Non-pigmented ciliary epithelial cell (primary cell): ENCODE measurements around the gene ZNF555.
A peak's percentile ranks its signal among the peaks of the same experiment; 100 is the strongest.
"Not testable (repeated sequence)": the region's sequence is repeated elsewhere in the genome, so short reads cannot be mapped to it uniquely, and the experiment has no call there.

Experiments used
- DNase-seq: peaks from one replicate; pipeline ENCODE4 v3.0.0-alpha.2; 2010; ENCODE audit warnings: low read depth

Gene ZNF555

GRCh38 chr19:2807379-2808128, 33.7 kb upstream of the ZNF555 start:
- no peak for DNase-seq

DNA sequence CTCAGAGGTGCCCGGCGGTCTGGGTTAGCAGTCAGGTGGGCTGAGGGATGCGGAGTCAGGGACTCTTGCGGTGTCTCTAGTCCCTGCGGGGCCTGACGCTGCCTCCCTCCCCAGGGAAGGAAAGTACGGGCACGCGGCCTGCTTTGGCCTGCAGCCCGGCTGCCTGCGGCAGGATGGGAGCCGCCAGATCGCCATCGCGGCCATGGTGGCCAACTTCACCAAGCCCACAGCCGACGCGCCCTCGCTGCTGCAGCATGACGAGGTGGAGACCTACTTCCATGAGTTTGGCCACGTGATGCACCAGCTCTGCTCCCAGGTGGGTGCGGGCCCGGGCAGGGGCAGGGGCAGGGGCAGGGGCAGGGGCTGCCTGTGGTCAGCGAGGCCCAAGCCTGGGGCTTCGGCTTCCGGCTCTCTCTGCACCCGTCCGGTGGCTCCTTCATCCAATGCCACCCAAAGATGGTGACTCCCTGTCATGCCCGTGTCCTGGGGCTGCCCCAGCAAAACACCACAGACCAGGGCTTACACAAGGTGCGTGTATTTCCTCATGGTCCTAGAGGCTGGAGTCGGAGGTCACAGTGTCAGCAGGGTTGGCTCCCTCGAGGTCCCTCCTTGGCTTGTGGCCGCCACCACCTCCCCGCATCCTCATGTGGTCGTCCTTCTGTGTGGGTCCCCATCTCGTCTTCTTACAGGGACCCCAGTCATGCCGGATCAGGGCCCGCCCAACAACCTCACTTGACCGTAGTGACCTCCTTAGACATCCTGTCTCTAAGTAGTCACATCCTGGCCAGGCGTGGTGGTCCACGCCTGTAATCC, 32.9 kb upstream of the ZNF555 start:
- DNase-seq = no peak

DNA sequence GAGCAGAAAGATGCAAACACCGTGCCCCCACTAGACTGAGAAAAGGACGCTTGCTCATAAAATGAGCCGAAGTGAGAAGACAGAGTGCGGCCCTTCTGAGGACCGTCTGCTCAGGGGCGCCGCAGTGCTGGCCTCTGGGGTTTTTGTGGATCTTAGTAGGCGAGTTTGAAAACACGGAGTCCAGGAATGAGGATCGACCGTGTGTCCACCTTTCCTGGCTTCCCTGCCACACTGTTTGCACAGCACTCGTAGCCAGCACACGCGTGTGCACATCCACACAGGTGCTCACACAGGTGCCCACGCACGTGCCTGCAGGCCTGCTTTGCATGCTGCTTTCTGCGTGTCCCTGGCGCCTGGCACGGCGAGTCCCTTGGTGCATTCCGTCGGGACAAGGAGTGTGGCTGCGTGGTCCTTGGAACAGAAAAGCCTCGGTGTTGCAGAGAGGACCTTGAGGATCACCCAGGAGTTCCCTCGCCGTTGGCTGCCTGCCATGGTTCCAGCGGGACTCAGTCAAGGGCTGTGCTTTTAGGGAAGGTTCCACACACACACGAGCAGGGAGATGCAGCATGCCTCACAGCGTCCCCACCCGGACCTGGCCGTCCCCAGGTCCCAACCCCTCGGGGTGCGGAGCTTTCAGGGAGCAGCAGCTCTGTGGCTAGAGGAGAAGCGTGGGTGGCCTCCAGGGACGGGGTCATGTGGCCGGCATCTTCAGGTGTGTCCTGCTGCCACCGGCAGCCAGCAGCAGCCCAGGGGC, 31.7 kb upstream of the ZNF555 start:
- DNase-seq = no peak

DNA sequence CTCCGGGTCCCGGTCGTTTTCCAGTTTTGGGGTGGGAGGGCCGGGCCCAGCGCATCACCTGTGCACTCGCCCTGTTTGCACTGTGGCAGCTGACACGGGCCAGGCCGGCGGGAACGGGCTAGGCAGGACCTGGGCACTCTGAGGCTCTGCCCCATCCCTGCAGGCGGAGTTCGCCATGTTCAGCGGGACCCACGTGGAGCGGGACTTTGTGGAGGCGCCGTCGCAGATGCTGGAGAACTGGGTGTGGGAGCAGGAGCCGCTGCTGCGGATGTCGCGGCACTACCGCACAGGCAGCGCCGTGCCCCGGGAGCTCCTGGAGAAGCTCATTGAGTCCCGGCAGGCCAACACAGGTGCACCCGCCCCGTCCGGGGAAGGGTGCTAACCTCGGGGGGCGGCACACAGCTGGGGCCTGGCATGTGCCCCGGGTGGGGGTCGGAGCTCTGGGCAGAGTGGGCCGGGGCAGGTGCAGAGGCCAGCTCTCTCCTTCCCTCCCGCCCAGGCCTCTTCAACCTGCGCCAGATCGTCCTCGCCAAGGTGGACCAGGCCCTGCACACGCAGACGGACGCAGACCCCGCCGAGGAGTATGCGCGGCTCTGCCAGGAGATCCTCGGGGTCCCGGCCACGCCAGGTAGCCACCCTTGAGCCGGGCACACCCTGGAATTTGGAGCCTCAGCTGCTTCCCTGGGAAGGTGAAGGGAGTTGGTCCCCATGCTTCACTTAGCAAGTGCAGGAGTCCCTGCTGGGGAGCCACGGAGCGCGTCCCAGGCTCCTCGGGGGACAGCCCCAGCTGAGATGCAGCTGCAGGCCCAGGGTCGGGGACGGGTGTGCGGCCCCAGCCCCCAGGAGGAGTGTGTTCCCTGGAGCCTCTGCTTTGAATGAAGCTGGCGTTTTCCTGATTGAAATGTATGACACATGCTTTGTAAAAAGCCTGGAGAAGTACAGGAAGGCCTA, 30.9 kb upstream of the ZNF555 start:
- DNase-seq = no peak

DNA sequence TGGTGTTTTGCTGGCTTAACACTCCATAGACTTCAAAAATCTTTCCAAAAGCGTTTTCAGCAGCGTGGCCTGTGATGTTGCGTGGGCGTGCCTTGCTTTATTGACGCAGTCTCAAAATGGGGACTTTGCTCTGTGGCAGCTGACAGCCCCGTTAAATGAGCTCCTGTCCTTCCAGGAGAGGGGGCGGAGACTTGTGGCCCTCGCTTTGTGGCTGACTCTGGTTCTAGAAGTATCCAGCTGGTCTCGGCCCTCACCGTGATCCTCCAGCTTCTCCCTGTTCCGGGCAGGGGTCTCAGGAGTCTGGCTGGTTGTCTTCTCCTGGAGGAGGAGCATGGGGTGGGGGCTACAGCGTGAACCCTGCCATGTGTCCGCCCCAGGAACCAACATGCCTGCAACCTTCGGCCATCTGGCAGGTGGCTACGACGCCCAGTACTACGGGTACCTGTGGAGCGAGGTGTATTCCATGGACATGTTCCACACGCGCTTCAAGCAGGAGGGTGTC, 30.0 kb upstream of the ZNF555 start:
- DNase-seq = no peak

GRCh38 chr19:2811735-2812413, 29.4 kb upstream of the ZNF555 start:
- no peak for DNase-seq

- no peak for DNase-seq
Measured at GRCh38 chr19:2812414-2813234, 28.7 kb upstream of the ZNF555 start.

DNA sequence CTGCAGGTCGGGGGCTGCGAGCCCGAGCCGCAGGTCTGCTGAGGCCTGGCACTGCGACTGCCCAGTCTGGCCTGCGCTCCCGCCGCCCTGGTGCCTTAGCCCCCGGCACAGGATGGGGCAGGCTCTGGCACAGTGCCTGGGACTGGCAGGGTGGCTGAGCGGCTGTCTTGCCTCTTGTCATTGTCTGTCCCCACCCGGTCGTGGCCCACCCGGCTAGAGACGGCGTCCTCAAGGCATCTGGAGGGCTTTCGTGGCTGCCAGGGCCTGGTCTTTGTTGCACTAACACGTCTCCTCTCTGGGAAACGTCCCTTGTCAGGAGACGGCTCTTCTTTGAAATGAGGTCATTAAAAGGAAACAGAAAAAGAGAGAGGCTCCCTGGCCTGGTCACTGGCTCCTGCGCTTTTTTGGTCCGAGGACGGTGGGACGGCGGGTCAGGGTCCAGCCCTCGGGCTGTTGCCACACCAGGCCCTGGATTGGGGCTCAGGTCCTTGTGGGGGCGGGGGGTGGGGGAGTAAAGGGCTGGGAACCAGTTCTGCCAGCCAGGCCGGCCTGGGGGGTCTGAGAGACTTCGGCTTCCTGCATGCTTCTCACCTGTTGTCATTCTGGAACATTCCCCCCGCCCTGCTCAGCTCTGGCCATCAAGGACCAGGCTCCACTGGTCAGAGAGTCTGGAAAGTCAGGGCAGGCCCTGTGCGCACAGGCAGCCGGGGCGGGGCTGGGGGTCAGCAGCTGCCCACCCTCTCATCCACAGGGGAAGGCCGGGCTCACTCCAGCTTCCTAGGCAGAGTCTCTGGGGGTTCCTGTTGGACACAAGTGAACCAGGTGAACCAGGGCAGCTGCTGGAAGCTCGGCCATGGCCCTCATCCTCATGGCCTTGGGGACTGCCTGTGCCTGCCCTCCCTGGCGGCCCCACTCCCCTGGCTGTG, 27.8 kb upstream of the ZNF555 start:
- no peak for DNase-seq

- DNase-seq = no peak
Measured at GRCh38 chr19:2814426-2814825, 26.8 kb upstream of the ZNF555 start.

DNA sequence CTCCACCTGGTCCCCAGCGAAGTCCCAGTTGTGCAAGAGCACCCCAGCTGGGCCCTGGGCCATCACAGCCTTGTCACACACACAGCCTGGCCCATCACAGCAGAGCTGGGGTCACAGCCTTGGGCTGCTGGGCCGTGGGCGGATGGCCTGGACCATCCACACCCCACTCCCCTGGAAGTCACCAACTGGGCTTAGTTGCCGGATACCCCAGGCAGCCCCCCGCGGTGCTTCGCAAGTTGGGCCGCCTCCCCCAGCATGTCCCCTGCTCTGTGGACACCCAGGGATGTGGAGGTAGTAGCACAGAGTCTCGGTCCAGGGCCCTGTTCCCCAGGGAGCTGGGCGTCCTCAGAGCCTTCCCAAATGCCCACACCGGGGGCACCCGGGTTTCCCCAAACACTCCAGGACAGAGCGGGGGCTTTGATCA, 26.1 kb upstream of the ZNF555 start:
- DNase-seq = no peak

- no peak for DNase-seq
Measured at GRCh38 chr19:2815923-2816322, 25.4 kb upstream of the ZNF555 start.

DNA sequence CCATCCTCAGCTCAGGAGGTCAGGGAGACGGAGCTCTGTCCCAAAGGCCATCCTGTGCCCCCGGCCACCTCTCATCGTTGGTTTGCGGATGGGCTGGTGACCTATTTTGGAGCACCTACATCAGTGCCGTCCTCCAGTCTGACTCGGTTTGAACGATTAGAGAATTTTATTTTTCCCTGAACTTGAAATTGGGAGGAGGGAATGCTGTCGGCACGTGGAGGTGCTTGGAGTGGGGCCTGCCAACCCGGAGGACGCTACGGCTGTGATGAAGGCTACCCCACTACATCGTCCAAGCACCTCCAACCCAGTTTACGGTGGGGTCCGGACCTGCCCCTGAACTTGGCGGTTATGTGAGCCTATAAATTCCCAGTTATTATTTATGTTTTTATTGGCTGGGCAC, 24.6 kb upstream of the ZNF555 start:
- no peak for DNase-seq

DNA sequence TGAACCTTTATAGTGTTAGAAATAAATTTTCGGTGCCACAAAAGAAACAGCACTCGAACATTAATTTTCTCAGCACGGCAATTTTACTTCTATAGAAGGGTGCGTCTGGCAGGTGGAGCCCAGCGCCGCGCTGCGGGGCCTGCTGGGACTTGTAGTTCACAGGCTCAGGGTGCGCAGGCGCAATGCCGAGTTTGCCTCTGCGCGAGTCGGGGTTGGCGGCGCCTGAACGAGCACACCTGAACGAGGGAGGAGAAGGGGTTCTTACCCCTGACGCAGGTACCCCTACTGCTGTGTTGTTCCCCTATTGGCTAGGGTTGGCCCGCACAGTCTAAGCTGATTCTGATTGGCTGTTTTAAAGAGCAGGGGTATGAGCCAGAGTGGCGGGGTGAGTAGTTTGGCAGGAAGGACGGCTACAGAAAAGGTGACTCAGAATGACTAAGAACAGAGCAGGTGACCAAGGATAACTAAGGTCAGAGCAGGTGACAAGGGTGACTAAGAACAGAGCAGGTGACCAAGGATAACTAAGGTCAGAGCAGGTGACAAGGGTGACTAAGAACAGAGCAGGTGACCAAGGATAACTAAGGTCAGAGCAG, 23.9 kb upstream of the ZNF555 start:
- DNase-seq = not testable (repeated sequence)

DNA sequence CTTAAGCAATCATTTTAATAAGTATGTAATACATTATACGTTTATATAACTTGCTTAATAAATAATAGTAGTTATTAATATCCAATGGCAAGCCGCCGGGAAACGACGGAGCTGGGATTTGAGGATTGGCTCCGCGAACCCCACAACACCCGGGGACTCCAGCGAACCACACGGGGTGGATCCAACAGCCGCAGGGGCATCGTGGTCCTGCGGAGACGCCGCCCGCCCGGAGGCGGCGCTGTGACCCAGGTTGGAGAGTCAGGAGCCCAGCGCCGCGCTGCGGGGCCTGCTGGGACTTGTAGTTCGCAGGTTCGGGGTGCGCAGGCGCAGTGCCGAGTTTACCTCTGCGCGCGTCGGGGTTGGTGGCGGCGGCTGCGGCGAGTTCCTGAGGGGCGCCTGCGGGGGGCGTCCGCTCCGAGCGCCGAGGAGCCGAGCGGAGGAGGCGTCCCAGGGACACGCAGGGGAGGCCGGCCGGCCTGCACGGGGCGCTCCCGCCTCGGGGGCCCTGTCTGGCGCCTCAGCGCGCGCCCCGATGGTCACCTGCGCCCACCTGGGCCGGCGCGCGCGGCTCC, 21.6 kb upstream of the ZNF555 start, which contains the start of gene ZNF554:
ZNF554 (plus strand) TSS at position 329 of the 572 bp plus-strand sequence; CDS start at position 533, 204 bp downstream.
- peak; percentile 73 for DNase-seq

GRCh38 chr19:2820112-2820702, 21.1 kb upstream of the ZNF555 start:
- DNase-seq = no peak

DNA sequence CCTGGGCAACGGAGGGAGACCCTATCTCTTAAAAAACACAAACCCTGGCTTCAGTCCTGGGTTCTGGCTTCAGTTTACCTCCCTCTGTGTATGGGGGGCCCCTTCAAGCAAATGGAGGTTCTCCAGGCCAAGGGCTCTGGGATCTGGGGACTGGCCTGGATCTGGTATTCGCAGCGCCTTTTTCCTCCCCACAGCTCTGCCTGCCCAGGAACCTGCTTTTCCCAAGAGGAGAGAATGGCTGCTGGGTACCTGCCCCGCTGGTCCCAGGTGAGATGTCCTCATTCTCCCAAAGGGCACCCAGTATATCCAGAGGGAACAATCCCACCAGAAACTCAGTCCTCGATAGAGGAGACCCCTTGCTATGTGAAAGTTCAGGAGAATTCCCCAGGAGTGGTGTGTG, 18.4 kb upstream of the ZNF555 start:
- DNase-seq = no peak

DNA sequence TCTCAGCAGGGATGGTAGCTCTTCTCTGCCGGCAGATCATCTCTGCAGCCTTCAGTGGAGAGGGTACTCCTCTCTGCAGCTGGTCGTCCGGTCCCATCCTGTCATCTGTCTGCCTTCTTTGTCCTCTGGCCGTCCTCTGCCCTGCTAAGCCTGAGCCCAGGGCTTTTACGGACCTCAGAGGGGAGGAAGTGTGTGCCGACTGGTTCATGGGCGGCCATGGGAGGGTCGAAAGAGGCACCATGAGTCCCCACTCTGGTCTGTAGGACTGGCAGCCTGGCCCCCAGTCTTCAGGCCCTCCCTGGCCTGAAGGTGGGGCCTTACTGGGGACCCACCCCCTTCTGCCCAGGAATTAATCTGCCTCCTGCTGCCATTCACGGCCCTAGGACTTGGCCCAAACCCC, 17.6 kb upstream of the ZNF555 start:
- no peak for DNase-seq
